OCI-LY7 (cell line): Measurements from ENCODE around the gene TMC1. TPM values are rescaled to one million over a fixed set of nuclear protein-coding genes. Genes with fewer than 3 reads are reported as not detected.

Experiments
- BruUV-seq: library from RNA; stranded (reverse); fragments of 400-500 nt; replicated peaks from 2 replicates; lab custom pipeline; 2021; lab: Mats Ljungman, UMichigan
- CTCF ChIA-PET: fragments of 300-600 bp; sonication (Branson Sonifier 250); formaldehyde crosslinking; loops from one replicate; lab custom pipeline; 2022; ENCODE audit warnings: antibody characterized with exemption; ENCODE audit not compliant: unreplicated experiment; lab: Charles Lee
- POLR2A ChIA-PET: fragments of 300-600 bp; sonication (Branson Sonifier 250); formaldehyde crosslinking; loops from one replicate; lab custom pipeline; 2022; ENCODE audit warnings: antibody characterized with exemption; lab: Charles Lee
- DNase-seq: peaks from one replicate; pipeline ENCODE4 v3.0.0-alpha.2; 2015; ENCODE audit warnings: low spot score
- H2AFZ ChIP-seq: fragments of 200-600 bp; sonication (generic), shearing (Covaris generic); 2 replicates; pipeline ENCODE4 v1.6.1; 2014; ENCODE audit warnings: mild to moderate bottlenecking, antibody characterized with exemption, low read length, moderate library complexity
- H3K27ac ChIP-seq: fragments of 200-600 bp; sonication (generic); 2 replicates; pipeline ENCODE4 v1.5.1; 2014; ENCODE audit warnings: mixed run types, low read depth, mild to moderate bottlenecking, moderate library complexity, low read length, inconsistent platforms; ENCODE audit not compliant: poor library complexity, severe bottlenecking
- H3K36me3 ChIP-seq: fragments of 200-600 bp; sonication (generic); 2 replicates; pipeline ENCODE4 v1.6.1; 2014; ENCODE audit warnings: mild to moderate bottlenecking, antibody characterized with exemption, low read length, moderate library complexity, mixed read lengths; ENCODE audit not compliant: insufficient read depth
- H3K4me1 ChIP-seq: fragments of 200-600 bp; sonication (generic); 2 replicates; pipeline ENCODE4 v1.5.1; 2014; ENCODE audit warnings: mild to moderate bottlenecking, low read length; ENCODE audit not compliant: insufficient read depth, poor library complexity, severe bottlenecking
- H3K4me2 ChIP-seq: fragments of 200-600 bp; sonication (generic); 2 replicates; pipeline ENCODE4 v1.6.1; 2014; ENCODE audit warnings: mild to moderate bottlenecking, low read length
- H3K4me3 ChIP-seq: fragments of 200-600 bp; sonication (generic); 2 replicates; pipeline ENCODE4 v1.5.1; 2014; ENCODE audit warnings: mild to moderate bottlenecking, low read depth, low read length; ENCODE audit not compliant: poor library complexity, severe bottlenecking
- H3K79me2 ChIP-seq: fragments of 200-600 bp; sonication (generic); 2 replicates; pipeline ENCODE4 v1.6.1; 2016; ENCODE audit warnings: low read depth, mild to moderate bottlenecking, low read length, moderate library complexity, mixed read lengths; ENCODE audit not compliant: insufficient read depth
- H3K9me2 ChIP-seq: fragments of 200-600 bp; sonication (generic); 2 replicates; pipeline ENCODE4 v1.6.1; 2016; ENCODE audit warnings: mild to moderate bottlenecking, low read length, mixed read lengths; ENCODE audit not compliant: insufficient read depth
- H3K9me3 ChIP-seq: fragments of 200-600 bp; sonication (generic); 2 replicates; pipeline ENCODE4 v1.6.1; 2014; ENCODE audit warnings: mild to moderate bottlenecking, mixed run types, low read length, mixed read lengths
- H4K20me1 ChIP-seq: fragments of 200-600 bp; sonication (generic); 2 replicates; pipeline ENCODE4 v1.6.1; 2014; ENCODE audit warnings: mild to moderate bottlenecking, antibody characterized with exemption, low read length, moderate library complexity, mixed read lengths; ENCODE audit not compliant: insufficient read depth
- EZH2phosphoT487 ChIP-seq: fragments of 200-600 bp; sonication (generic); IDR thresholded peaks from 2 replicates; pipeline ENCODE4 v1.6.1; 2018; ENCODE audit warnings: low read depth, borderline replicate concordance, mild to moderate bottlenecking, mixed run types, antibody characterized with exemption, low read length, moderate library complexity, mixed read lengths
- intact Hi-C: fragments of 100-400 bp; cut with micrococcal nuclease; formaldehyde crosslinking; loops from one replicate; pipeline ENCODE4 v1.10.0; 2022; ENCODE audit not compliant: unreplicated experiment
- total RNA-seq, 2 experiments: library from RNA; depleted of rRNA in 1 of 2; stranded (reverse); fragments of >200 nt in 1 of 2; shearing (Covaris generic) in 1 of 2; gene quantifications; 2 replicates each; pipeline ENCODE4 v1.2.3, GENCODE V29; 2014 to 2022
- TF ChIP-seq, protein P1 (sequence below): fragments of 200-600 bp; sonication (generic); conservative IDR thresholded peaks from 2 replicates; pipeline ENCODE4 v1.5.1; 2014; ENCODE audit warnings: mild to moderate bottlenecking, antibody characterized with exemption, low read length, moderate library complexity, mixed read lengths

Gene TMC1
- total RNA-seq, 2 experiments from 2014 or later, result not detected

DNA sequence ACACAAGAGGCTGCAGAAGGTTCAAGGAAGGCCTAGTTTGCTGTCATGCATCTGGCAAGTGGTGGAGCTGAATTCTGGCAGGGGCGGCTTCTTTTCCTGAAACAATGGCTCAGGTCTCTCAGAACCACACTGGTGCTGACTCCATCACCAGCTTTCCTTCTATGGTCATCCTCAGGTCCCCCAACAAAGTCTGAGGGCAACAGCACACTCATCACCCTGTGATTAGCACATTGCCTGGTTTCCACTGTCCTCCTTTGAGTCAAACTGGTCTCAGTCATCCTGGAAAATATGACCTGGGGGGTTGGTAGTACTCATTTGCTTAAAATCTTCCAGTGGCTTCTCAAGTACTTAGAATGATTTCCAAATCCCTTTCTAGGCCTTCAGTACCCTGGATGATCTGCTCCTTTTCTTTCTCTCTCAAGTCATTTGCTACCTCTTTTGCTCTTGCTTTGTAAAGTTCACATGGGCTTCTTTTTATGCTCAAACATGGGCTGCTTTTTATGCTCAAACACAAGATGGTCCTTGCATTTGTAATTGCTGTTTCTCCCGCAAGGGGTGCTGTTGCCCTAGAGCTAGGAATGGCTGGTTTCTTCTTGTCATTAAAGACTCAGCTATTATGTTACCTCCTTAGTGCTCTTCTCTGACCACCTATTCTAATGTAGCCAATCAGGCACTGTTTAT is 286.5 kb downstream of the TMC1 start:
- intact Hi-C loops, result no loop called here
- ChIA-PET POLR2A (no interaction called here), CTCF (no interaction called here)
- Histone ChIP-seq H3K9me3 (no peaks in the 10 kb centered on the region), H2AFZ (no peak overlapping the region), H3K36me3 (no peaks in the 10 kb centered on the region), H4K20me1 (no peaks in the 10 kb centered on the region), H3K4me2 (no peak overlapping the region), H3K9me2 (no peaks in the 10 kb centered on the region), H3K4me1 (no peaks in the 10 kb centered on the region), H3K27ac (no peak overlapping the region), H3K79me2 (no peaks in the 10 kb centered on the region), H3K4me3 (no peak overlapping the region)
- peak; percentile 6 for DNase-seq
- no TSS peak for BruUV-seq
- TF ChIP-seq, protein P1, sequence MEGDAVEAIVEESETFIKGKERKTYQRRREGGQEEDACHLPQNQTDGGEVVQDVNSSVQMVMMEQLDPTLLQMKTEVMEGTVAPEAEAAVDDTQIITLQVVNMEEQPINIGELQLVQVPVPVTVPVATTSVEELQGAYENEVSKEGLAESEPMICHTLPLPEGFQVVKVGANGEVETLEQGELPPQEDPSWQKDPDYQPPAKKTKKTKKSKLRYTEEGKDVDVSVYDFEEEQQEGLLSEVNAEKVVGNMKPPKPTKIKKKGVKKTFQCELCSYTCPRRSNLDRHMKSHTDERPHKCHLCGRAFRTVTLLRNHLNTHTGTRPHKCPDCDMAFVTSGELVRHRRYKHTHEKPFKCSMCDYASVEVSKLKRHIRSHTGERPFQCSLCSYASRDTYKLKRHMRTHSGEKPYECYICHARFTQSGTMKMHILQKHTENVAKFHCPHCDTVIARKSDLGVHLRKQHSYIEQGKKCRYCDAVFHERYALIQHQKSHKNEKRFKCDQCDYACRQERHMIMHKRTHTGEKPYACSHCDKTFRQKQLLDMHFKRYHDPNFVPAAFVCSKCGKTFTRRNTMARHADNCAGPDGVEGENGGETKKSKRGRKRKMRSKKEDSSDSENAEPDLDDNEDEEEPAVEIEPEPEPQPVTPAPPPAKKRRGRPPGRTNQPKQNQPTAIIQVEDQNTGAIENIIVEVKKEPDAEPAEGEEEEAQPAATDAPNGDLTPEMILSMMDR, result peak; percentile 70
- TF ChIP-seq EZH2phosphoT487, result no peak

DNA sequence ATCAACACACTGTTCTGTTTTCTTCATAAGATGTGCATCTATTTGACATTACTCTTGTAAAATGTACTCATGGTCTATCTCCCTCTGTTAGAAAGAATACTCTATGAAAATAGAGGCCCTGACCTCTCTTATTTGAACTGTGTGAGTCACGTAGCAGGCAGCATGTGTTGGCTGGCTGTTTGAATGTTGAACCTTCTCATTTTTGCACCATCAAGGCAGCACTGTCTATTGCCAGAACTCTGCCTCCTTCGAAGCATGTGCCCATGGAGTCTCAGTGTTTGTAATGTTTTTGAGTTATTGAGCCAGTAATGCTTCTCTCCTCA is 287.0 kb downstream of the TMC1 start:
- CTCF ChIA-PET, result no interaction called here
- Histone ChIP-seq H3K4me3 (no peak overlapping the region), H4K20me1 (no peaks in the 10 kb centered on the region), H2AFZ (no peak overlapping the region), H3K27ac (no peak overlapping the region), H3K36me3 (no peaks in the 10 kb centered on the region), H3K4me2 (no peak overlapping the region), H3K9me3 (no peaks in the 10 kb centered on the region), H3K9me2 (no peaks in the 10 kb centered on the region), H3K4me1 (no peaks in the 10 kb centered on the region), H3K79me2 (no peaks in the 10 kb centered on the region)
- POLR2A ChIA-PET, result no interaction called here
- no peak for TF ChIP-seq EZH2phosphoT487
- TF ChIP-seq, protein P1, result peak; percentile 17; the same call in 1 of the 2 replicates
- intact Hi-C loops, result no loop called here
- BruUV-seq, result no TSS peak
- DNase-seq, result no peak

DNA sequence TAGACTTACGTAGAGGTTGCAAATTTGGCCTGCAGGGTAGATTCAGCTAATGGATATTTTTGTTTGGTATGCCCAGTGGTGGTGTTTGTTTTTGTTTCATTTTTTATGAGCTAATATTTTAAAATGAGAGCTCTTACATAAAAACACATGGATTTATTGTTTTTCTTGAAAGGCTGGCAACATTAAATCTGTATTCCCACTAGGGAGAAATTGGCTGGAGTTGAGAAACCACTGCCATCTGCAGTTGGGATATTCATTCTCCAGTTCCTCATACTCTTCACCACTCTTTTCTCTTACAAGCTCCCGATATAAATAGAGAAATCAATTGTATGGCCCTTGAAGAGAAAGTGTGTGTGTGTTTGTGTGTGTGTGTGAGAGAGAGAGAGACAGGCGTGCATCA is 288.2 kb downstream of the TMC1 start:
- H4K20me1 ChIP-seq, result no peaks in the 10 kb centered on the region
- no peaks in the 10 kb centered on the region for H3K9me3 ChIP-seq
- ChIA-PET CTCF (no interaction called here), POLR2A (interaction anchor here (0.6 kb wide), 1 partner anchor 66 kb away, joined by 3 read pairs; no protein-coding TSS in a partner anchor)
- H3K36me3 ChIP-seq, result no peaks in the 10 kb centered on the region
- no peaks in the 10 kb centered on the region for H3K79me2 ChIP-seq
- no peak overlapping the region for H3K4me2 ChIP-seq
- BruUV-seq, result no TSS peak
- H3K9me2 ChIP-seq, result no peaks in the 10 kb centered on the region
- intact Hi-C loops, result no loop called here
- no peak overlapping the region for H3K27ac ChIP-seq
- H2AFZ ChIP-seq, result no peak overlapping the region
- H3K4me1 ChIP-seq, result no peaks in the 10 kb centered on the region
- TF ChIP-seq, protein P1, result no peak
- no peak for TF ChIP-seq EZH2phosphoT487
- no peak overlapping the region for H3K4me3 ChIP-seq
- no peak for DNase-seq
